ENCODE data around the gene INTS3.

Gene INTS3

DNA sequence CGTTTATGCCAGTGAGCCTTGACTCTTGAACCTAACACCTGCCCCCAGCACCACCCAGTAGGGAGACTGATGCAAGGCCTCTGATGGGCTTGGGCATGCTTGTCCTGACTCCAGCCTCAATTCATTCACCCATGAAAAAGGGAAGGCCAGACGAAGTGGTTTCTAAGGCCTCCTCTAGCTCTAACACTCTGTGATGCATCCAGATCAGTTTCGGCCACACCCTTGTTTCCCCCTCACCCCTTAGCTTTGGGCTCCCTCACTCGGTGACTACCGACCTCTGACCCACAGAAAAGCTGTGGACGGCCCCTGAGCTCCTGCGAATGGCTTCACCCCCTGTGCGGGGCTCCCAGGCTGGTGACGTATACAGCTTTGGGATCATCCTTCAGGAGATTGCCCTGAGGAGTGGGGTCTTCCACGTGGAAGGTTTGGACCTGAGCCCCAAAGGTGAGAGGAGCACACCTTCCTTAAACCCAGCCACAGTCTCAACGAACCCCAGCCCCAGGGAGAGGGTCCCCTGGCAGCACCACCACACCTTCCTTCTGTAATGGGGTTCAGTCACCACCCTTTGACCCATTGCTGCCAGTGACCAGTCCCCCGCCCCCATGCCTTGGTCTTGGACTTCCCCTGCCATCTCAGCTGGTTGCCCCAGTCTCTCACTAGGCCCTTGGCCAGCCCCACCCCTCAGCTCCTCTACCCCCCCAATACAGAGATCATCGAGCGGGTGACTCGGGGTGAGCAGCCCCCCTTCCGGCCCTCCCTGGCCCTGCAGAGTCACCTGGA, 40.3 kb upstream of the INTS3 start:
- ATAC-seq (ENCODE audit: low read depth), result no peak
- H3K27ac ChIP-seq (ENCODE audit: poor library complexity, severe bottlenecking), result no peak overlapping the region
- H3K9me3 ChIP-seq (ENCODE audit: severe bottlenecking), result no peaks in the 10 kb centered on the region
- no peak for TF ChIP-seq CTCF (IDR thresholded peaks at IDR 0.05; ENCODE audit: poor library complexity, severe bottlenecking)
- no peak overlapping the region for H3K4me3 ChIP-seq (ENCODE audit: severe bottlenecking)
- no peaks in the 10 kb centered on the region for H3K27me3 ChIP-seq (ENCODE audit: insufficient read depth, poor library complexity, severe bottlenecking)
- H3K36me3 ChIP-seq (ENCODE audit: low read depth), result no peaks in the 10 kb centered on the region
- H3K4me1 ChIP-seq (ENCODE audit: insufficient read depth, poor library complexity, severe bottlenecking), result no peaks in the 10 kb centered on the region
- no peak for DNase-seq (ENCODE audit: low spot score)

- TF ChIP-seq CTCF (IDR thresholded peaks at IDR 0.05; ENCODE audit: poor library complexity, severe bottlenecking), result no peak
- H3K27me3 ChIP-seq (ENCODE audit: insufficient read depth, poor library complexity, severe bottlenecking), result no peaks in the 10 kb centered on the region
- no peak overlapping the region for H3K4me3 ChIP-seq (ENCODE audit: severe bottlenecking)
- no peaks in the 10 kb centered on the region for H3K9me3 ChIP-seq (ENCODE audit: severe bottlenecking)
- no peaks in the 10 kb centered on the region for H3K4me1 ChIP-seq (ENCODE audit: insufficient read depth, poor library complexity, severe bottlenecking)
- no peak for DNase-seq (ENCODE audit: low spot score)
- H3K27ac ChIP-seq (ENCODE audit: poor library complexity, severe bottlenecking), result no peak overlapping the region
- H3K36me3 ChIP-seq (ENCODE audit: low read depth), result no peaks in the 10 kb centered on the region
- no peak for ATAC-seq (ENCODE audit: low read depth)
Measured at GRCh38 chr1:153688276-153688675, 39.6 kb upstream of the INTS3 start.

GRCh38 chr1:153688736-153689328, 39.0 kb upstream of the INTS3 start:
- ATAC-seq (ENCODE audit: low read depth) (no peak), DNase-seq (ENCODE audit: low spot score) (no peak)
- no peaks in the 10 kb centered on the region for H3K9me3 ChIP-seq (ENCODE audit: severe bottlenecking)
- no peak for TF ChIP-seq CTCF (IDR thresholded peaks at IDR 0.05; ENCODE audit: poor library complexity, severe bottlenecking)
- H3K4me1 ChIP-seq (ENCODE audit: insufficient read depth, poor library complexity, severe bottlenecking), result no peaks in the 10 kb centered on the region
- H3K36me3 ChIP-seq (ENCODE audit: low read depth), result no peaks in the 10 kb centered on the region
- no peak overlapping the region for H3K27ac ChIP-seq (ENCODE audit: poor library complexity, severe bottlenecking)
- H3K4me3 ChIP-seq (ENCODE audit: severe bottlenecking), result no peak overlapping the region
- no peaks in the 10 kb centered on the region for H3K27me3 ChIP-seq (ENCODE audit: insufficient read depth, poor library complexity, severe bottlenecking)

DNA sequence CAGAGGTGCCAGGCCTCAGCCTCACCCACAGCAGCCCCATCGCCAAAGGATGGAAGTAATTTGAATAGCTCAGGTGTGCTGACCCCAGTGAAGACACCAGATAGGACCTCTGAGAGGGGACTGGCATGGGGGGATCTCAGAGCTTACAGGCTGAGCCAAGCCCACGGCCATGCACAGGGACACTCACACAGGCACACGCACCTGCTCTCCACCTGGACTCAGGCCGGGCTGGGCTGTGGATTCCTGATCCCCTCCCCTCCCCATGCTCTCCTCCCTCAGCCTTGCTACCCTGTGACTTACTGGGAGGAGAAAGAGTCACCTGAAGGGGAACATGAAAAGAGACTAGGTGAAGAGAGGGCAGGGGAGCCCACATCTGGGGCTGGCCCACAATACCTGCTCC, 34.4 kb upstream of the INTS3 start:
- no peak for TF ChIP-seq CTCF (IDR thresholded peaks at IDR 0.05; ENCODE audit: poor library complexity, severe bottlenecking)
- Histone ChIP-seq H3K4me3 (ENCODE audit: severe bottlenecking) (no peak overlapping the region), H3K9me3 (ENCODE audit: severe bottlenecking) (no peaks in the 10 kb centered on the region), H3K27me3 (ENCODE audit: insufficient read depth, poor library complexity, severe bottlenecking) (no peaks in the 10 kb centered on the region), H3K4me1 (ENCODE audit: insufficient read depth, poor library complexity, severe bottlenecking) (no peaks in the 10 kb centered on the region), H3K36me3 (ENCODE audit: low read depth) (no peaks in the 10 kb centered on the region), H3K27ac (ENCODE audit: poor library complexity, severe bottlenecking) (no peak overlapping the region)
- no peak for DNase-seq (ENCODE audit: low spot score)
- ATAC-seq (ENCODE audit: low read depth), result no peak; the same call in 1 of the 3 replicates

GRCh38 chr1:153696741-153697140, 31.1 kb upstream of the INTS3 start:
- H3K27ac ChIP-seq (ENCODE audit: poor library complexity, severe bottlenecking), result no peak overlapping the region
- H3K36me3 ChIP-seq (ENCODE audit: low read depth), result no peaks in the 10 kb centered on the region
- ATAC-seq (ENCODE audit: low read depth) (no peak), DNase-seq (ENCODE audit: low spot score) (no peak)
- no peak for TF ChIP-seq CTCF (IDR thresholded peaks at IDR 0.05; ENCODE audit: poor library complexity, severe bottlenecking)
- H3K4me1 ChIP-seq (ENCODE audit: insufficient read depth, poor library complexity, severe bottlenecking), result peaks cover 4% of the 10 kb centered on the region
- H3K9me3 ChIP-seq (ENCODE audit: severe bottlenecking), result no peaks in the 10 kb centered on the region
- H3K4me3 ChIP-seq (ENCODE audit: severe bottlenecking), result no peak overlapping the region
- H3K27me3 ChIP-seq (ENCODE audit: insufficient read depth, poor library complexity, severe bottlenecking), result no peaks in the 10 kb centered on the region
